OCI-LY7 (cell line): ENCODE data around the gene CNOT1.
"Not testable (repeated sequence)": the region's sequence is repeated elsewhere in the genome, so short reads cannot be mapped to it uniquely, and the experiment has no call there.

Experiments
- EZH2phosphoT487 ChIP-seq: fragments of 200-600 bp; sonication (generic); IDR thresholded peaks from 2 replicates; pipeline ENCODE4 v1.6.1; 2018; ENCODE audit warnings: low read depth, borderline replicate concordance, mild to moderate bottlenecking, mixed run types, antibody characterized with exemption, low read length, moderate library complexity, mixed read lengths
- TF ChIP-seq, protein P1 (sequence below): fragments of 200-600 bp; sonication (generic); conservative IDR thresholded peaks from 2 replicates; pipeline ENCODE4 v1.5.1; 2014; ENCODE audit warnings: mild to moderate bottlenecking, antibody characterized with exemption, low read length, moderate library complexity, mixed read lengths

DNA sequence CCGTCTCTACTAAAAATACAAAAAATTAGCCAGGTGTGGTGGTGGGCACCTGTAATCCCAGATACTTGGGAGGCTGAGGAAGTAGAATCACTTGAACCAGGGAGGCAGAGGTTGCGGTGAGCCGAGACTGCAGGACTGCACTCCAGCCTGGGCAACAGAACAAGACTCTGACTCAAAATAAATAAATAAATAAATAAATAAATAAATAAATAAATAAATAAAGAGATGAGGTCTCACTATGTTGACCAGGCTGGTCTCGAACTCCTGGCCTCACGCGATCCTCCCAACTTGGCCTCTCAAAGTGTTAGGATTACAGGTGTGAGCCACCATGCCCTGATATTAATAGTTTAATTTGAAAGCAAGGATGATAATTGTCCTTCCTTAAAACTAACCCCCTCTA lies 7.4 kb upstream of the CNOT1 start:
- TF ChIP-seq, protein P1, sequence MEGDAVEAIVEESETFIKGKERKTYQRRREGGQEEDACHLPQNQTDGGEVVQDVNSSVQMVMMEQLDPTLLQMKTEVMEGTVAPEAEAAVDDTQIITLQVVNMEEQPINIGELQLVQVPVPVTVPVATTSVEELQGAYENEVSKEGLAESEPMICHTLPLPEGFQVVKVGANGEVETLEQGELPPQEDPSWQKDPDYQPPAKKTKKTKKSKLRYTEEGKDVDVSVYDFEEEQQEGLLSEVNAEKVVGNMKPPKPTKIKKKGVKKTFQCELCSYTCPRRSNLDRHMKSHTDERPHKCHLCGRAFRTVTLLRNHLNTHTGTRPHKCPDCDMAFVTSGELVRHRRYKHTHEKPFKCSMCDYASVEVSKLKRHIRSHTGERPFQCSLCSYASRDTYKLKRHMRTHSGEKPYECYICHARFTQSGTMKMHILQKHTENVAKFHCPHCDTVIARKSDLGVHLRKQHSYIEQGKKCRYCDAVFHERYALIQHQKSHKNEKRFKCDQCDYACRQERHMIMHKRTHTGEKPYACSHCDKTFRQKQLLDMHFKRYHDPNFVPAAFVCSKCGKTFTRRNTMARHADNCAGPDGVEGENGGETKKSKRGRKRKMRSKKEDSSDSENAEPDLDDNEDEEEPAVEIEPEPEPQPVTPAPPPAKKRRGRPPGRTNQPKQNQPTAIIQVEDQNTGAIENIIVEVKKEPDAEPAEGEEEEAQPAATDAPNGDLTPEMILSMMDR: not testable (repeated sequence)
- TF ChIP-seq EZH2phosphoT487: not testable (repeated sequence)
